GM12864 (cell line): Measurements from ENCODE around the gene PRKD3.

Experiments used
- DNase-seq: peaks from one replicate; pipeline ENCODE4 v3.0.0-alpha.2; 2011; ENCODE audit warnings: low read depth
- H3K4me3 ChIP-seq: 2 replicates; pipeline ENCODE4 v1.5.1; 2011; ENCODE audit warnings: mild to moderate bottlenecking, low read depth, low read length, control low read depth
- TF ChIP-seq, protein P1 (sequence below): IDR thresholded peaks from 2 replicates; pipeline ENCODE4 v1.5.1; 2011; ENCODE audit warnings: low read depth, mild to moderate bottlenecking, moderate library complexity, low read length, control low read depth, inconsistent platforms; ENCODE audit errors: missing control alignments

Gene PRKD3

DNA sequence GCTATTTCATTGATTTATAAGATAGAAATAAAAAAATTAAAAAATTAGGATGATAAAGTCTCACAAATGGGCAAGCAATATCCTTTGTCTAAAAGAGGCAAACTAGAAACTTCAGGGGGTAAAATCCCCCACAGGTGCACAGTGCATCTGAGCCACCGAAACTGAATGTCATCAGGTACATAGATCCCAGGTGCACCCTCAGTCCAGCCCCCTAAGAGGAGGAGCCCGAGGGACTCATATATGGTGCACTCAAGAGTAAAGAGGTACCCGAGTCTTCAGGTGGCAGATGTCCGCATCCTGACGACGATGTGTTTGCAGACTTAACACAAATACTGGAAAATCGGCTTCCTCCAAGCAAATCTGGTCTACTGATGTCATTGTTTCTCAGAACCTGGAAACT lies 31.1 kb upstream of the PRKD3 start:
- DNase-seq = no peak
- TF ChIP-seq, protein P1, sequence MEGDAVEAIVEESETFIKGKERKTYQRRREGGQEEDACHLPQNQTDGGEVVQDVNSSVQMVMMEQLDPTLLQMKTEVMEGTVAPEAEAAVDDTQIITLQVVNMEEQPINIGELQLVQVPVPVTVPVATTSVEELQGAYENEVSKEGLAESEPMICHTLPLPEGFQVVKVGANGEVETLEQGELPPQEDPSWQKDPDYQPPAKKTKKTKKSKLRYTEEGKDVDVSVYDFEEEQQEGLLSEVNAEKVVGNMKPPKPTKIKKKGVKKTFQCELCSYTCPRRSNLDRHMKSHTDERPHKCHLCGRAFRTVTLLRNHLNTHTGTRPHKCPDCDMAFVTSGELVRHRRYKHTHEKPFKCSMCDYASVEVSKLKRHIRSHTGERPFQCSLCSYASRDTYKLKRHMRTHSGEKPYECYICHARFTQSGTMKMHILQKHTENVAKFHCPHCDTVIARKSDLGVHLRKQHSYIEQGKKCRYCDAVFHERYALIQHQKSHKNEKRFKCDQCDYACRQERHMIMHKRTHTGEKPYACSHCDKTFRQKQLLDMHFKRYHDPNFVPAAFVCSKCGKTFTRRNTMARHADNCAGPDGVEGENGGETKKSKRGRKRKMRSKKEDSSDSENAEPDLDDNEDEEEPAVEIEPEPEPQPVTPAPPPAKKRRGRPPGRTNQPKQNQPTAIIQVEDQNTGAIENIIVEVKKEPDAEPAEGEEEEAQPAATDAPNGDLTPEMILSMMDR = no peak

DNA sequence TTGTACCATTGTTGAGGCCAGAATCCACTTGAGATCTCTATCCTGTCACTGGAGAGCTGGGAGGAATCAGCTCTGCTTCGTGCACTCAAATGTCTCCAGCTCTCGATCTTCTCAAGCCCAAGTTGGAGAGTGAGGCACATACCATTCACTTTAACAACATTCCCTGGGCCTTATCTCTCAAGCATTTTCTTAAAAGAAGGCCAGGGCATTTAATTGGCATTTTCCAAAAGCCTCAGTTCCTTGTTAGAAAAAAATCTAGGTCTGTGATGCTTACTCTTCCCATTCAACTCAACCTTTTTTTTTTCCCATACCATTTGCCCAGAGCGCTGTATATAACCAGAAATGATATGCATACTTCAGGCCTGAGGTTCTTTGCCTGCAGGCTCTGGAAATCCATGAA lies 29.9 kb upstream of the PRKD3 start:
- no peak for DNase-seq
- TF ChIP-seq, protein P1 = no peak
- no peak overlapping the region for H3K4me3 ChIP-seq

More for the DNA sequence above, 31.1 kb upstream of the PRKD3 start:
- no peak overlapping the region for H3K4me3 ChIP-seq

DNA sequence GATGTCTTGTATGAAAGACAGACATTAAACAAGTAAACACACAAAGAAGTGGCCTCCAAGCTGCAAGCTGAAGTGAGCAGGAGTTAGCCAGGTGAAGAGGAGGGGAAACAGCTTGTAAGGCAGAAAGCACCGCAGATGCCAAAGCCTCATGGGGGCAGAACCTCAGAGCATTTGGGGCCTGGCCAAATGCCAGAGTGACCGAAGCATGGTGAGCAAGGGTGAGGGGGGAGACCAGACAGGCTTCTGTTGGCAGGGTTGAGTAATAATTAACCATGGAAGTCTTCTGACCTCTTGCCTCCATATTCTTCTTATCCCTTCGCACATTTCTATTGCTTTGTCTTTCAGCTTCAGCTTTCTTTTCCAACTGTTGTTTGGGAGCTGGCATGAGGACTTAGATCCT lies 25.4 kb upstream of the PRKD3 start:
- H3K4me3 ChIP-seq = no peak overlapping the region
- TF ChIP-seq, protein P1 = no peak
- no peak for DNase-seq

DNA sequence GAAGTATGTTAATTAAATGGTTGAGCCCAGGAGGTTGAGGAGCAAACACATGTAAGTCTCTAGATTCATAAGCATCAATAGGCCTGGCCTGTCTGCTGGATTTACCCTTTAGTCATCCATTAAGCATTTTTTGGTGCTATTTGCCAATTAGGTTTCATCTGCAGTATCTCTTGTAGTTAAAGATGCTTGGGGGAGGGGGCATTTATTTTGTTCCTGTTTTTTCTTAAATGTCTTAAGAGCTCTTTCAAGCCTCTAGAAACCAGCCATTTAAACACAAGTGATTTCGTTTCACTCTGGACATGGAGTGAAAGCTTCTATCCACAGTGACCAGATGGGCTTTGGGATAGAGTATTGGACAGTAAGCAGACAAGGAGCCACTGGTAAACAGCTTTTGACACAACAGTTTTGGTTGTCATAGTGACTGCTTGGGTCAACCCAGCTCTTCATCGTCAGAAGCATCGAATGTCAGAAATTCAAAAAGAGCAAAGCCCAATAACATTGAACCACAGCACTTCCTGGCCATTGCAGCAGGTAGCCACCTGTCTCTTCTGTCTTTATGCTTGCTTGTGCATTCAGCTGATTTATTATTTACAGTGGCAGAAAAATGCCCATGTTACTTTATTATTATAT lies 24.7 kb upstream of the PRKD3 start:
- TF ChIP-seq, protein P1 = no peak

DNA sequence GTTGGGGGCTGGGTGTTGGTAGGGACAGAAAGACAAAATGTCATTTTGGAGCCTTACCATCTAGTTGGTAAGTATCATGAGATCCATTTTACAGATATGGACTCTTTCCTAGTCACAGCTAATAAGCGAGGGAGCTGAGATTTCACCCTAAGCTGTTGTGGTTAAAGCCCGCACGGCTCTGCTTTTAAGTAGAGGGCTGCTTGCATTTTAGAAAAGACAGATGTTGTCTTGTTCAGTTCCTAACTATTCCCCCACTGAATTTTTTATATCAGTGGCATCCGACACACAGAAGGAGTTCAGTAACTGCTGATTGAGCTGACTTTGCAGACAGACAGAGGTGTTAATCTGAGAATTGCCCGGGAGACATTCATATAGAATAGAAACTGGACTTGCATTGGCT lies 23.5 kb upstream of the PRKD3 start:
- H3K4me3 ChIP-seq = no peak overlapping the region
- TF ChIP-seq, protein P1 = no peak
- DNase-seq = no peak

More for the DNA sequence above, 24.7 kb upstream of the PRKD3 start:
- no peak for DNase-seq
- H3K4me3 ChIP-seq = no peak overlapping the region

DNA sequence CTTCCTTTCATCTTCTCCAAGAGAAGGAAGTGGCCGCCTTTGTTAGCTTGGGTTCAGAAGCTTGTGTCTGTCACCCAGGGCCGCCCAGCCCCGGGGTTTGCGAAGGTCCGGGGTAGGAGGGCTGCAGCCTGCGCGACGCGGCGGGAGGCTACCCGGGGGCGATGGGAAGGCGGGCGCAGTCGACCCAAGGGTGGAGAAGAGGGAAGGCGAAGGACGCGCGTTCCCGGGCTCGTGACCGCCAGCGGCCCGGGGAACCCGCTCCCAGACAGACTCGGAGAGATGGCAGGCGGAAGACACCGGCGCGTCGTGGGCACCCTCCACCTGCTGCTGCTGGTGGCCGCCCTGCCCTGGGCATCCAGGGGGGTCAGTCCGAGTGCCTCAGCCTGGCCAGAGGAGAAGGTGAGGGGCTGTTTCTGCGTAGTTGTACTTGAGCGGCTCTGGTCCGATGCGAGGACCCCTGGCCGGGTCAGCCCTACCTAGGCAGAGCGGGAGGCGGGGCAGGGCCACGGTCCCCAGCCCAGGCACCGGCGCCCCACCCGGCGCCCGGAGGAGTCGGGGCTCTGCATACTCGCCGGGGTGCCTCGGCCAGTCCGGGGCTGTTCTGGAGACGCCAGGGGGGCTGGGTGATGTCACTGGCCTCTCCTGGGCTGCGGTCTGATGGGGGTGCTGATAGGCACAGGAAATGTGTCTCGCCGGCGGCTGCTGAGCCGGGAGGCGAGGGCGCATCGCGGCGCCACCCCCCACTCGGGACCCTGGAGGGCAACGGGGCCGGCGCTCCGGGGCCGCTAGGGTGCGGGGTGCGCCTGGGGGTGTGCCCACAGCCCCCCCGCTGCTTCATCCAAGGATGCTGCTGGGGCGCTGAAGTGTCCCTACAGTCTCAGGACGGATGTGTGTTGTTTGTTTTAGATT lies 20.1 kb upstream of the PRKD3 start, which contains the start of gene QPCT:
Gene QPCT, plus strand, starts transcription at position 178 of the 909 bp plus-strand sequence. Its CDS starts 102 bp downstream, at position 280.
- peak within 1 kb of the TSS; percentile 50 for H3K4me3 ChIP-seq
- TF ChIP-seq, protein P1 = no peak
- DNase-seq = no peak
